ENCODE data around the gene ZNF579. TPM values are rescaled to one million over a fixed set of nuclear protein-coding genes. Genes with fewer than 3 reads are reported as not detected.

ZNF579 gene
- total RNA-seq, 2 donors from 2014 or later: 2.4 to 3.9 TPM

GRCh38 chr19:55621205-55621672 lies 40.6 kb upstream of the ZNF579 start:
- DNase-seq (ENCODE audit: low spot score): no peak
- Histone ChIP-seq H3K27me3 (replicated peaks; ENCODE audit: insufficient read depth) (no peaks in the 10 kb centered on the region), H3K36me3 (peaks cover 13% of the 10 kb centered on the region), H3K4me1 (ENCODE audit: control insufficient read depth in 1 of 2, low read depth in 2 of 2) (peaks cover 0 to 6% of the 10 kb centered on the region in 2 donors), H3K4me3 (no peak overlapping the region), H3K9me3 (no peaks in the 10 kb centered on the region), H3K27ac (no peak overlapping the region)
- no peak for ATAC-seq (ENCODE audit: insufficient number of reproducible peaks, low FRiP score, low read depth)
- TF ChIP-seq CTCF (IDR thresholded peaks at IDR 0.05): no peak

DNA sequence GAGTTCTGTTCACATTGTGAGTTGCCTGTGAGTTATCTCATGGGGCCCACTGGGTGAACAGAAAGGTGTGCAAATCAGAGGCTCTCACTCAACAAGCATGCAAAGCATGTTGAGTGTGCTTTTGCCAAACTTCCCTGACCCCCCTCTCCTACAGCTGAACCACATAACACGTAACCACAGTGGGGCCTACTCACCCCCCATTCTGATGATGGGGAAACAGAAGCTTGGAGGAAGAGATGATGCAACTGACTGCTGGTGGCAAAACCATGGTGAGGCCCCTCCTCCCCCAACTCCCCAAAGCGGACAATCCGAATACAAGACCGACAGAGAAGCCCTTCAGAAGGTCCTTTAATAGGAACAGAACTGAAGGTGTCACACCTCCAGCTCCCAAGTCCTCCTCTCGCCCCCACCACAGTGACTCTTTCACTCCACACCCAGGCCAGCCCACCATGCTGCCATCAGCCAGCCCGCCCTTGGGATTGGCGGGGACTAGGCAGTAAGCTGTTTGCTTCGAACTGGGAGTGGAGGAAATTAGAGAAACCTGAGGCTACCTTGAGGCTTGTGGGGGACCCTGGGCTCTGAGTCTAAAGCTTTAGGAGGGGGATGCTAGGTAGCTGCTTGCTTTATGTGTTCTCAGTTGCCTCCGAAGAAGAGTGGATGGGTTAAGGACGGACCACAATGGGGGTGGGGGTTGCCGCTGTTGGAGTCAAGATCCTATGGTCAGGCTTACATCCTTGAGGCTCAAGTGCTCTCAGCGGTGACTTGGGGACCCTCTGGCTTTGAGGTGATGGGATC lies 40.0 kb upstream of the ZNF579 start:
- no peaks in the 10 kb centered on the region for H3K9me3 ChIP-seq
- H3K27ac ChIP-seq: no peak overlapping the region
- DNase-seq (ENCODE audit: low spot score) (no peak), ATAC-seq (ENCODE audit: insufficient number of reproducible peaks, low FRiP score, low read depth) (no peak)
- no peak overlapping the region for H3K4me3 ChIP-seq
- H3K27me3 ChIP-seq (replicated peaks; ENCODE audit: insufficient read depth): no peaks in the 10 kb centered on the region
- peaks cover 0 to 6% of the 10 kb centered on the region in 2 donors for H3K4me1 ChIP-seq (ENCODE audit: control insufficient read depth in 1 of 2, low read depth in 2 of 2)
- H3K36me3 ChIP-seq: peaks cover 19% of the 10 kb centered on the region
- TF ChIP-seq CTCF (IDR thresholded peaks at IDR 0.05): no peak

DNA sequence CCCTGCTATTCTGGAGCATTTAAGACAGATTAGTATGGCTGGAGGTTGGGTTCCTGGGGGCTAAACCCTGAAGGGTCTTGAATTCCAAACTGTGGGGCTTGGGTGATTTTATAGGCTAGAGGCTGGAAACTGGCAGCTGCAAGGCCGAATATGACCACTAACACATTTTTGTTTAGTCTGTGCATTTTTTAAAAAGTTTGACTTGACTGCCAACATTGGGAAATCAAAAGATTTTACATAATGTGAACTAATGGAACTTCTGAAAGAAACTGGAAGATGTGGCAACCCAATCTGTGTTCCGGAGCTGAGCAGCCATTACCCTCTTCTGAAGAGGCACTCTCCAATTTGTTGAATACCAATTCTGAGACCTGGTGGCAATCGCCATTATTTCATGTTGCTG lies 38.6 kb upstream of the ZNF579 start:
- Histone ChIP-seq H3K4me3 (no peak overlapping the region), H3K27me3 (replicated peaks; ENCODE audit: insufficient read depth) (no peaks in the 10 kb centered on the region), H3K9me3 (no peaks in the 10 kb centered on the region), H3K4me1 (ENCODE audit: control insufficient read depth in 1 of 2, low read depth in 2 of 2) (no peaks in the 10 kb centered on the region), H3K36me3 (peaks cover 28% of the 10 kb centered on the region), H3K27ac (no peak overlapping the region)
- TF ChIP-seq CTCF (IDR thresholded peaks at IDR 0.05): no peak
- DNase-seq (ENCODE audit: low spot score): no peak
- ATAC-seq (ENCODE audit: insufficient number of reproducible peaks, low FRiP score, low read depth): no peak

GRCh38 chr19:55618426-55618825 lies 37.8 kb upstream of the ZNF579 start:
- peaks cover 32% of the 10 kb centered on the region for H3K36me3 ChIP-seq
- no peak for DNase-seq (ENCODE audit: low spot score)

GRCh38 chr19:55617426-55617825 lies 36.8 kb upstream of the ZNF579 start:
- H3K27ac ChIP-seq: no peak overlapping the region
- H3K9me3 ChIP-seq: no peaks in the 10 kb centered on the region
- H3K4me3 ChIP-seq: no peak overlapping the region
- no peaks in the 10 kb centered on the region for H3K27me3 ChIP-seq (replicated peaks; ENCODE audit: insufficient read depth)
- ATAC-seq (ENCODE audit: insufficient number of reproducible peaks, low FRiP score, low read depth) (no peak), DNase-seq (ENCODE audit: low spot score) (no peak)
- peaks cover 32% of the 10 kb centered on the region for H3K36me3 ChIP-seq
- no peaks in the 10 kb centered on the region for H3K4me1 ChIP-seq (ENCODE audit: control insufficient read depth in 1 of 2, low read depth in 2 of 2)
- TF ChIP-seq CTCF (IDR thresholded peaks at IDR 0.05): no peak

More at GRCh38 chr19:55618426-55618825, 37.8 kb upstream of the ZNF579 start:
- Histone ChIP-seq H3K4me1 (ENCODE audit: control insufficient read depth in 1 of 2, low read depth in 2 of 2) (no peaks in the 10 kb centered on the region), H3K9me3 (no peaks in the 10 kb centered on the region), H3K4me3 (no peak overlapping the region), H3K27me3 (replicated peaks; ENCODE audit: insufficient read depth) (no peaks in the 10 kb centered on the region), H3K27ac (no peak overlapping the region)
- no peak for ATAC-seq (ENCODE audit: insufficient number of reproducible peaks, low FRiP score, low read depth)
- no peak for TF ChIP-seq CTCF (IDR thresholded peaks at IDR 0.05)
